Sigmoid colon (tissue), 4 donors: ENCODE data around the gene CSRP1.

ENCODE experiments used
- POLR2A ChIP-seq, 2 donors: fragments of 450-650 bp; IDR thresholded peaks; one replicate each; pipeline ENCODE4 v1.6.1; 2016; ENCODE audit warnings: antibody characterized with exemption in 2 of 2, mild to moderate bottlenecking in 2 of 2, moderate library complexity in 2 of 2
- POLR2AphosphoS5 ChIP-seq, 4 donors: sonication (generic); formaldehyde crosslinking; IDR thresholded peaks; one replicate each; pipeline ENCODE4 v1.6.1; 2017; ENCODE audit warnings: antibody characterized with exemption in 4 of 4
- TF ChIP-seq, protein P1 (sequence below), 4 experiments: fragments of 450-650 bp in 3 of 4; fragments of 200-600 bp in 1 of 4; IDR thresholded peaks; one replicate each; pipeline ENCODE4 v1.5.1; 2016 to 2019; ENCODE audit warnings: antibody characterized with exemption in 4 of 4, mild to moderate bottlenecking in 3 of 4, moderate library complexity in 2 of 4

DNA sequence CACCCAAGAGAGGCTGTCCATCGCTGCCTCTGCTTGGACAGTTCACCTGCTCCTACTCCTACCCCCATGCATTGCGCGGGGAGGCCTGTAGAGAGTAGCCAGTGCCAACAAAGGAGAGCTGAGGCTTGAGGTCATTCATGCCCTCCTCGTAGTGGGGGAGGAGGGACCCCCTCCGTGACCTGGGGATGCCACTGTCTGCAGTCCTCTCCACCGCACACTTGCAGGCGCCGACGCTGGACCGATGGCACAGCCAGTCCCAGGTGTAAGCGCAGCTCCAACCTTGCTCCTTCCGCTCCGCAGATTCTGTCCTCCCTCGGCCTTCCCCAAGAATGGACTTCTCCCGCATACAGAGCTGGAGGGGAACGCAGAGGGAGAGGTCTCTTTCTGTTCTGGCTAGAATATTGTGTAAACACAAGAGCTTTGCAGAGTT, 37.3 kb downstream of the CSRP1 start:
- TF ChIP-seq, protein P1, sequence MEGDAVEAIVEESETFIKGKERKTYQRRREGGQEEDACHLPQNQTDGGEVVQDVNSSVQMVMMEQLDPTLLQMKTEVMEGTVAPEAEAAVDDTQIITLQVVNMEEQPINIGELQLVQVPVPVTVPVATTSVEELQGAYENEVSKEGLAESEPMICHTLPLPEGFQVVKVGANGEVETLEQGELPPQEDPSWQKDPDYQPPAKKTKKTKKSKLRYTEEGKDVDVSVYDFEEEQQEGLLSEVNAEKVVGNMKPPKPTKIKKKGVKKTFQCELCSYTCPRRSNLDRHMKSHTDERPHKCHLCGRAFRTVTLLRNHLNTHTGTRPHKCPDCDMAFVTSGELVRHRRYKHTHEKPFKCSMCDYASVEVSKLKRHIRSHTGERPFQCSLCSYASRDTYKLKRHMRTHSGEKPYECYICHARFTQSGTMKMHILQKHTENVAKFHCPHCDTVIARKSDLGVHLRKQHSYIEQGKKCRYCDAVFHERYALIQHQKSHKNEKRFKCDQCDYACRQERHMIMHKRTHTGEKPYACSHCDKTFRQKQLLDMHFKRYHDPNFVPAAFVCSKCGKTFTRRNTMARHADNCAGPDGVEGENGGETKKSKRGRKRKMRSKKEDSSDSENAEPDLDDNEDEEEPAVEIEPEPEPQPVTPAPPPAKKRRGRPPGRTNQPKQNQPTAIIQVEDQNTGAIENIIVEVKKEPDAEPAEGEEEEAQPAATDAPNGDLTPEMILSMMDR (IDR thresholded peaks at IDR 0.05), result no peak
- TF ChIP-seq POLR2AphosphoS5 (IDR thresholded peaks at IDR 0.05), result no peak
- no peak for TF ChIP-seq POLR2A (IDR thresholded peaks at IDR 0.05)
